Activated T-helper 1 cell treated with anti-CD3 and anti-CD28 coated beads, Interleukin-12 subunit alpha, Interleukin-12 subunit beta, Interleukin-2, Interleukin-4 antibody, amounts not matched to agents 30 ng/mL and 10 ng/mL and 1 ng/mL, durations not matched to agents 14 hours and 24 hours and 36 hours (primary cell): ENCODE results near the gene GAS2L1. TPM values are rescaled to one million over a fixed set of nuclear protein-coding genes. Genes with fewer than 3 reads are reported as not detected.

Experiments
- DNase-seq: peaks from one replicate; pipeline ENCODE4 v3.0.0; 2021; ENCODE audit warnings: low spot score
- H3K27ac Mint-ChIP-seq: one replicate; pipeline ENCODE4 v1.8.0; 2021; ENCODE audit warnings: mild to moderate bottlenecking, mixed read lengths
- H3K27me3 Mint-ChIP-seq: one replicate; pipeline ENCODE4 v1.8.0; 2022; ENCODE audit warnings: mild to moderate bottlenecking, moderate library complexity, mixed read lengths; ENCODE audit not compliant: insufficient read depth
- H3K36me3 Mint-ChIP-seq: one replicate; pipeline ENCODE4 v1.8.0; 2021; ENCODE audit warnings: low read depth, mixed read lengths
- H3K4me1 Mint-ChIP-seq: one replicate; pipeline ENCODE4 v1.8.0; 2021; ENCODE audit warnings: low read depth, mixed read lengths
- H3K4me3 Mint-ChIP-seq: one replicate; pipeline ENCODE4 v1.8.0; 2021; ENCODE audit warnings: mild to moderate bottlenecking, moderate library complexity, mixed read lengths
- H3K9me3 Mint-ChIP-seq: one replicate; pipeline ENCODE4 v1.8.0; 2021; ENCODE audit warnings: mixed read lengths
- intact Hi-C: fragments of 100-400 bp; cut with micrococcal nuclease; formaldehyde crosslinking; loops from one replicate; pipeline ENCODE4 v1.15.1; 2024
- total RNA-seq: library from RNA; stranded (reverse); gene quantifications from 2 replicates; pipeline ENCODE4 v1.2.3, GENCODE V29; 2022

Gene GAS2L1
- total RNA-seq, 1 donor from 2014 or later, result 2.6 TPM

DNA sequence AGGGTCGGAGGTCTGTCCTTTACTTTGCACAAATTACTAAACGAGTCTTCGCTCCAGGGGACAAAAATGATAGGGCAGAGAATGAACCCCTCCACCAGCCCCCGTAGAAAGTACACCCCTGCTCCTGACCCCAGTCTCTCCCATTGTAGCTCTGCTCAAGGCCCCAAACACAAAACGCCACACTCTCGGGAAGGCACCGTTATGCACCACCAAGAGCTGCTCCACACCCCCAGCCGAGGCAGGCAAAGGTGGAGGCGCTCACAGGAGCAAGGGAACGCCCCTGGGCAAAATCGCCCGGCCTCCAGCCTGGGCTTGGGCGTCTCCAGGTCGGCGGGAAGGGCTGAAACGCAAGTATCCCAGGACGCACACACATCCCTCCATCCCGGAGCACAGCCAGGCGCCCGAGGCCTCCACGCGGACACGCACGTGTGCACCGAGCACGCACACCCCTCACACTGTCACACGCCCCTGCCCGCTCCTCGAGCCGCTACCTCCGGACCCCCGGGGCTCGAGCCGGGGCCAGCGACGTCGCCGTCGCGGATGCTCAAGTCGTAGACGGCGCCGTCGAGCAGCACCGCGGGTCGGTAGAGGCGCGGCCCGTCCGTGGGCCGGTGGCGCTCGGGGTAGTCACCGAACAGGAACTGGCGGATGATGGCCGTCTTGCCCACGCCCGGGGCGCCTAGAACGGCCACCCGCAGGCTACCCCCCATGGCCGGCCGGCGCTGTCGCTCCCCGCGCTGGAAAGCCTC, 8.3 kb downstream of the GAS2L1 start:
- Mint-ChIP-seq H3K9me3 (no peaks in the 10 kb centered on the region), H3K4me1 (peaks cover 12% of the 10 kb centered on the region), H3K36me3 (no peaks in the 10 kb centered on the region), H3K27me3 (peaks cover 45% of the 10 kb centered on the region), H3K4me3 (peak overlapping the region; percentile 40), H3K27ac (no peak overlapping the region)
- DNase-seq, result no peak
- intact Hi-C loops, result no loop called here

DNA sequence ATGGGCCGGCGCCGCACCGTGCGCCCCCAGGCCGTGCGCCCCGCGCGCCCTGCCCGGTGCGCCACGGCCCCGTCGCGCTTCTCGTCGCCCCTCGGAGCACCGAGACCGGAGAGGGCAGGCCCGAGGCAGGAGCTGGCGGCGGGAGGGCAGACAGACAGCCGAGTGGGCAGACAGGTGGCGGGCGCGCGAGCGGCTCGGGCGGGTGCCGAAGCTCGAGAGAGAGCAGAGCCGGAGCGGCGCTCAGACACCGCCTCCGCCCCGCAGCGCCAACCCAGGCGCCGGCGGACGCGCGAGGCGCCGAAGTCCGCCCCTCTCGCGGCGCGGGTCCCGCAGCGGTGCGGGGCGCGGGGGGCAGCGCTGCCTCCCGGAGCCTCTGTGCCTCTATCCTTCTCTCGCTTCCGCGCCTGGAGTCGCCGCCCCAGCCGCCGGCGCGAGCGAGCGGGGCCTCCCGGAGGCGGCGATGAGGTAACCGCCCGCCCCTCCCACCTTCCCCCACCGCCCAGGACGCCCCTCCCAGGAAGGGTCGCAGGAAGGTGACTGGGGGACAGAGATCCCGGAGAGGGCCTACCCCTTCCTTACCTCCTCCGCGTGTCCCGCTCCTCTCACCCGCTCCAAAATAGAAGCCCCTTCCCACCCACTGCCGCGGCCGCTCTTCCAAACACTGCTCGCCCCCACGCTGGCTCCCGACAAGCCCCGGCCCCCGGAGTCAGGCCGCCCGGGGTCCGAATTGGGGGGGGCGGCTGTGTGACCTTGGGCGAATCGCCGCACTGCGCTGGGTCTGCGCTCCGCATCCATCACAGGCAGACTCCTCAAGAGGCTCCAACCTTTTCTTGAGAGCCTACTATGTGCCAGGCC, 9.1 kb downstream of the GAS2L1 start, which contains the start of gene RASL10A:
Gene RASL10A, minus strand, starts transcription at position 412 of the 855 bp plus-strand sequence. CDS start 451 bp downstream, outside the sequence.
- H3K27ac Mint-ChIP-seq, result no peak within 1 kb of the TSS
- intact Hi-C loops, result no loop called here
- H3K4me3 Mint-ChIP-seq, result peak within 1 kb of the TSS; percentile 56
- peaks cover 45% of the 10 kb centered on the region for H3K27me3 Mint-ChIP-seq
- no peaks in the 10 kb centered on the region for H3K36me3 Mint-ChIP-seq
- no peaks in the 10 kb centered on the region for H3K9me3 Mint-ChIP-seq
- peaks cover 12% of the 10 kb centered on the region for H3K4me1 Mint-ChIP-seq
- no peak for DNase-seq

- DNase-seq, result no peak
- no peaks in the 10 kb centered on the region for H3K9me3 Mint-ChIP-seq
- intact Hi-C loops, result no loop called here
- peaks cover 42% of the 10 kb centered on the region for H3K27me3 Mint-ChIP-seq
- peak overlapping the region; percentile 56 for H3K4me3 Mint-ChIP-seq
- H3K4me1 Mint-ChIP-seq, result peaks cover 12% of the 10 kb centered on the region
- H3K27ac Mint-ChIP-seq, result no peak overlapping the region
- H3K36me3 Mint-ChIP-seq, result no peaks in the 10 kb centered on the region
Observed at GRCh38 chr22:29316141-29316828, 9.8 kb downstream of the GAS2L1 start.

DNA sequence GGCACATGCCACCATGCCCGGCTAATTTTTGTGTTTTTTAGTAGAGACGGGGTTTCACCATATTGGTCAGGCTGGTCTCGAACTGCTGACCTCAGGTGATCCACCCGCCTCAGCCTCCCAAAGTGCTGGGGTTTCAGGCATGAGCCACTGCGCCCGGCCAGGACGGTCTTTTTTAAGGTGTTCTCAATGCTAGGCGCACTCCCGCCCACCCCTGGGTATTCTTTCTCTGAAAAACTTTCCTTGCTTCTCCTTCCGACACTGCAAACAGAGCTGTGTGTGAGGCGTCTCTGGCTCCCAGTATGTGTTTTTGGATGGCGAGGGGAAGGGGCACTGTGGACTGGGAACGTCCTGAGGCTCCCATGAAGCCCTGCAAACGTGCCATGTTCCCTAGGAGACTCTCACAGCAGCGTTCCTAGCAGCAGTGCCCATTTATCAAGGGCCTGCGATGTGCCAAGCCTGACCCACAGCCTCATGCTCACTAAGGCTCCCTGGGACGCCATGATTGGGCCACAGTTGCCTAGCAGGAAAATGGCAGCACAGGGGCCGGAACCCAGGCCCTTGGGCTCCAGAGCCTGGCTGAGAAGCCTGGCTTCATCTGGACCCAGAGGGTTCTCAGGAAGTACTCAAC, 11.5 kb downstream of the GAS2L1 start:
- Mint-ChIP-seq H3K4me1 (peaks cover 12% of the 10 kb centered on the region), H3K4me3 (no peak overlapping the region), H3K27me3 (peaks cover 32% of the 10 kb centered on the region), H3K9me3 (no peaks in the 10 kb centered on the region), H3K27ac (no peak overlapping the region), H3K36me3 (no peaks in the 10 kb centered on the region)
- DNase-seq, result no peak
- intact Hi-C loops, result no loop called here

DNA sequence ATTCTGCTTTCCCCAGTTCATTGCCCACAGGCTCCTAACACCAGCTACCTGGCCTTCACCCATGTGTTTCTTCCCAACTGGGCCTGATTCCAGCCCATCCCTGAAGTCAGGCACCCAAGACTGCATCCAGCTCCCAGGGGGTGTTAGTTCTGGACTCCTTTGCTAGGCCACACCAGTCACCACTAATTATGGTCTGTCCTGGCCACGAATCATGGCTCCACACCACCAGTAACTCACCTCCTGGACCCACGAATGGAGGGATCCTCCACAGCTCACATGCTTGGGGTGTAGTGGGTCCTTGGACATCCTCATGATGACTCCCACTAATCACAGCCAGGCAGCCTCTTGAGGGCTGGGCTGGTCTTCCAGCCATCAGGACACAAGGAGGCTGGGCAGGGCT, 12.6 kb downstream of the GAS2L1 start:
- Mint-ChIP-seq H3K36me3 (no peaks in the 10 kb centered on the region), H3K4me3 (no peak overlapping the region), H3K27me3 (peaks cover 22% of the 10 kb centered on the region), H3K4me1 (peaks cover 7% of the 10 kb centered on the region), H3K27ac (no peak overlapping the region), H3K9me3 (no peaks in the 10 kb centered on the region)
- intact Hi-C loops, result no loop called here
- no peak for DNase-seq

- DNase-seq, result no peak
- Mint-ChIP-seq H3K36me3 (no peaks in the 10 kb centered on the region), H3K27me3 (peaks cover 15% of the 10 kb centered on the region), H3K9me3 (no peaks in the 10 kb centered on the region), H3K4me1 (no peaks in the 10 kb centered on the region), H3K4me3 (no peak overlapping the region), H3K27ac (no peak overlapping the region)
- intact Hi-C loops, result no loop called here
Observed at GRCh38 chr22:29320546-29320945, 14.1 kb downstream of the GAS2L1 start.

GRCh38 chr22:29323641-29324040, 17.2 kb downstream of the GAS2L1 start:
- Mint-ChIP-seq H3K4me3 (no peak overlapping the region), H3K4me1 (no peaks in the 10 kb centered on the region), H3K27ac (no peak overlapping the region), H3K36me3 (peaks cover 2% of the 10 kb centered on the region), H3K27me3 (no peaks in the 10 kb centered on the region), H3K9me3 (no peaks in the 10 kb centered on the region)
- intact Hi-C loops, result no loop called here
- no peak for DNase-seq

DNA sequence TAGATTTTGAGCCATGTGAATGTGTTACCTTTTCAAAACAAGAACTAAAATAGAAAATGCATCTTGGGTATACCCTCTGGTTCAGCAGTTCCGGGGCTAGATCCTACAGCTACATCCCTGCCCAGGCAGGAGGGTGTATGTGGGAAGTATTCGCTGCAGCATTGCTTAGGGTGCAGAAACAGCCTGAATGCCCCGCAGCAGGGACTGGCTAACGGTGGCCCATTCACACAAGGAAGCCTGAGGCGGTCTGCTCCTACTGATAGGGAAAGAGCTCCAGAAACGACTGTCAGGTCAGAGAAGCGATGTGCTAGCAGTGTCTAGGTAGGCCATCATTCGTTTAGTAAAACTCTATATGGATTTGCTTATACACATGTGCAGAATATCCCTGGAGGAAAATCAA, 18.9 kb downstream of the GAS2L1 start:
- Mint-ChIP-seq H3K4me3 (no peak overlapping the region), H3K27ac (no peak overlapping the region), H3K27me3 (no peaks in the 10 kb centered on the region), H3K4me1 (no peaks in the 10 kb centered on the region), H3K9me3 (no peaks in the 10 kb centered on the region), H3K36me3 (peaks cover 6% of the 10 kb centered on the region)
- DNase-seq, result no peak
- intact Hi-C loops, result no loop called here

GRCh38 chr22:29325785-29326315, 19.4 kb downstream of the GAS2L1 start:
- no peak for DNase-seq
- Mint-ChIP-seq H3K27ac (no peak overlapping the region), H3K4me3 (no peak overlapping the region), H3K27me3 (no peaks in the 10 kb centered on the region), H3K9me3 (no peaks in the 10 kb centered on the region), H3K4me1 (no peaks in the 10 kb centered on the region), H3K36me3 (peaks cover 6% of the 10 kb centered on the region)
- intact Hi-C loops, result no loop called here

DNA sequence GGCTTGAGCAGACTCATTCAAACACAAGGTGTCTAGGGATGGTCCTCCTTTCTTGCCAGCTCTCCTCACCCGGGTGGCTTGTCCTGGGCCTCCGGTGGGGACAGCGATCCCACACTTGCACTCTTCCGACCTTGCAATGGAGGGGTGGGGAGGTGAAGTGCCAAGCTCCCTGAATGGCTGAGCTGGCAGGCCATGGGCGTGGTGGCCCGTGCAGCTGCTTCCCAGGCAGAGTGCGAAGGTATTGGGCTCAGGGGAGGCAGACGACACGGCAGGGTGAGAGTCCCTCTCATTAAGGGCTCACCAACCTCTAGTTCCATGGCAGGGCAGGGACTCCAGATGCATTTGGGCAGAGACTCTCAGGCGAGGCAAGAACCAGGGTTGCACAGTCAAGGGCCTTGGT, 20.0 kb downstream of the GAS2L1 start:
- Mint-ChIP-seq H3K27me3 (no peaks in the 10 kb centered on the region), H3K4me1 (no peaks in the 10 kb centered on the region), H3K9me3 (no peaks in the 10 kb centered on the region), H3K27ac (no peak overlapping the region), H3K4me3 (no peak overlapping the region), H3K36me3 (peaks cover 6% of the 10 kb centered on the region)
- intact Hi-C loops, result no loop called here
- no peak for DNase-seq

DNA sequence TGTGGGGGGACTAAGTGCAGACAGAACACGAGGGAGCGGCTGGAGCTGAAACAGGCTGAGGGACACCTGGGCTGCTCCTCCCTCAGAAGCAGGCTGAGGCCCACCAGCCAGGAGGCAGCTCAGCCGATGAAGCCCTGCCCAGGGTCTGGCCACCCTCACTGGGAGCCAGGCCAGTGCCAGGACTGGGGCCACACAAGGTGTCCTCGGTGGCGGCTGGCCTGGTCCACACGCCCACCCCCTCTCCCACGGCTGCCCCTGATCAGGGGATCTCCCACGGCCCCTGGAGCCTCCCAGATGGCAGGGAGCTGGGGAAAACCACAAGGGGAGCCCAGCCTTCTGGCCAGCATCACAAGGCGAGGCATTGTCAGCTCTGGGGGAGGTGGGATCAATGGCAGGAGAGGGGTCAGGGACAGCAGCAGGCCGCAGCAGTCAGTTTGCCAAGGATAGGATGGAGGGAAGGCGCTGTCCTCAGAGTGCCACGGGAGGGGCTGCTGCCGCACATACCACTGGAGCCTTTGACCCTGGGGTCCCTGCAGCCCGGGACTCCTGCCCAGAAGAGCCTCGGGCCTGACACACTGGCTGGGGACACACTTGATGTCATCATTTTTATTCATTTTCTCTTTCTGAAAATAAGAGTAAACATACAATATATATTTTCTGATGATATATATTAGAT, 20.8 kb downstream of the GAS2L1 start:
- no peaks in the 10 kb centered on the region for H3K27me3 Mint-ChIP-seq
- H3K27ac Mint-ChIP-seq, result no peak overlapping the region
- H3K4me3 Mint-ChIP-seq, result no peak overlapping the region
- no peaks in the 10 kb centered on the region for H3K4me1 Mint-ChIP-seq
- H3K36me3 Mint-ChIP-seq, result peaks cover 6% of the 10 kb centered on the region
- no peaks in the 10 kb centered on the region for H3K9me3 Mint-ChIP-seq
- intact Hi-C loops, result no loop called here
- no peak for DNase-seq

GRCh38 chr22:29328055-29328454, 21.6 kb downstream of the GAS2L1 start:
- no peak for DNase-seq
- Mint-ChIP-seq H3K9me3 (no peaks in the 10 kb centered on the region), H3K4me3 (no peak overlapping the region), H3K36me3 (peaks cover 6% of the 10 kb centered on the region), H3K27ac (no peak overlapping the region), H3K27me3 (no peaks in the 10 kb centered on the region), H3K4me1 (no peaks in the 10 kb centered on the region)
- intact Hi-C loops, result no loop called here
